Measurements from ENCODE around the gene SSR2.

Gene SSR2

DNA sequence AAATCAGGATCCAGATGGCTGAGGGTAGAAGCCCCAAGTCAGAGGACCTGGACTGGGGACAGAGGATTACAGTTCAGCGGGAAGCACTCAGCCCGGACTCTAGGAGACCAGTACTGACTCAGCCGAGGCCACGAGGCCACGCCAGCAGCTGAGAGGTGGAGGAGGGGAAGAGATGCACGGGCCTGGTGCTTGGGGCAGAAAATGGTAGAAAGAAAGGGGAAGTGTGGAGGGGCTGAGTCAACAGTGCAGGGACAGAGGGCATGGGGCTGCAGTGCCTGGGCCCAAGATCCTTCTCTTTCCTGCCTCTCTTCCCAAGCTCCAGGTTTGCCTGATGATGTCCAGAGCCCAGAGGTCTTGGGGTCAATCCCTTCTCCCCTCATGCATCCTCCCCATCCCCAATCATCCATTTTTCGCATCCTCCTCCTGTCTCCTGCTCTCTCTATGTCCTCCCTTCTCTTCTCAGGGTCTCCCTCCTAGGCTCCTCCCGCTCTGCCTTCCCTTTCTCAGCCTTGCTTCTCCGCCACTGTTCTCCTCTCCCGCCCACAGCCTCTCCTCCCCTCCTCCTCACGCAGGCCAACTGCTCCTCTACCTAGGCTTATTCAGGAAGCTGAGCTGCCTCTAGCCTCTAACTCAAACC, 50.1 kb downstream of the SSR2 start:
- no peak for DNase-seq

DNA sequence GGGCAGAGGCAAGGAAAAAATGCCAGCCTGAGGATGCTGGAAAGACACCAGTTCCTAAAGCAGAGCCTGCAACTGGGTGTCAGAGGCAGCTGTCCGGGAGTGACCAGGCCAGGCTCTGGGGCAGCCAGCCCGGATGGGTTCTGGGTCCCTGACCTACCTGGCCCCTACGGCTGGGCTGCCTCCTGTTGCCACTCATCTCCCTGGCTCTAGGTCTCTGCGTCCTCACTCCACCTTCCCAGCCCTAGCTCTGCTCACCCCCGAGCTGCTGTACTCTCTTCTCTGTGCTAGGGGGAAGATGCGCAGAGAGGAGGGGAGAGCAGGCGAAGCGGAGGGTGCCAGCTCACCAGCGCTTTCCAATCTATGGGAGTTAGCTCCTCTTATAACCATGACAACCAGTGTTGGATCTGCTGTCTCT, 51.4 kb downstream of the SSR2 start:
- DNase-seq = no peak

DNA sequence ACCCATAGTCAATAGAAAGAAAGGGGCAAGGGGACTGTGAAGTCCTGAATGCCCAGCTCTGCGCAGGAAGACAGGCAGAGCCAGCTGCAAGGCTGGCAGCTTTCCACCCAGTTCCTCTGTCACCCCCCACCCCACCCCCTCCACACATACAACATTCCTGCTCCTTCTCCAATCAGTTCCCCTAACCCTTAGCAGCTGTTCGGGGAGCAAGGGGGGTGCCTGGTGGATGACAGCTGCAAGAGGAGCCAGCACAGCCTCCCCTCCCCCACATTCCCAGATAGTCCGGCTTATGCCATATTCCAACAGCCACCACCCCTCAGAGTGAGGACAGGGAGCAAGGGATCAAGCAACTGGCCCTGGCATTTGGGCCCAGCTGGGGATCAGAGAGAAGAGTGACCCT, 52.1 kb downstream of the SSR2 start:
- DNase-seq = peak; percentile 85

DNA sequence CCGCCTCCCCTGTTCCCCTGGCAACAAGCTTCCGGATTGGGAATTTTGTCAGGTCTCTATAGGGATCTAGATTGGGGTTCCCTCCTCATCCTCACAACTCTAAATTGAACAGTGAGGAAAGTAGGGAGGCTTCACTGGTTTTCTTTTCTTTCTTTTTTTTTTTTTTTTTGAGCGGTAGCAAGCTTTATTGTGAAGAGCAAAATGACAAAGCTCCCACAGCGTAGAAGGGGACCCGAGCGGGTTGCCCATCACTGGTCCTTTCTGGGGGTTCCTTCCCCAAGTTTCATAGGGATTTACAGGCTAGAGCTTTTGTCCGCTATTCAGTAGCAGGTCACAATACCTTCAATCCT, 52.7 kb downstream of the SSR2 start:
- DNase-seq = no peak

DNA sequence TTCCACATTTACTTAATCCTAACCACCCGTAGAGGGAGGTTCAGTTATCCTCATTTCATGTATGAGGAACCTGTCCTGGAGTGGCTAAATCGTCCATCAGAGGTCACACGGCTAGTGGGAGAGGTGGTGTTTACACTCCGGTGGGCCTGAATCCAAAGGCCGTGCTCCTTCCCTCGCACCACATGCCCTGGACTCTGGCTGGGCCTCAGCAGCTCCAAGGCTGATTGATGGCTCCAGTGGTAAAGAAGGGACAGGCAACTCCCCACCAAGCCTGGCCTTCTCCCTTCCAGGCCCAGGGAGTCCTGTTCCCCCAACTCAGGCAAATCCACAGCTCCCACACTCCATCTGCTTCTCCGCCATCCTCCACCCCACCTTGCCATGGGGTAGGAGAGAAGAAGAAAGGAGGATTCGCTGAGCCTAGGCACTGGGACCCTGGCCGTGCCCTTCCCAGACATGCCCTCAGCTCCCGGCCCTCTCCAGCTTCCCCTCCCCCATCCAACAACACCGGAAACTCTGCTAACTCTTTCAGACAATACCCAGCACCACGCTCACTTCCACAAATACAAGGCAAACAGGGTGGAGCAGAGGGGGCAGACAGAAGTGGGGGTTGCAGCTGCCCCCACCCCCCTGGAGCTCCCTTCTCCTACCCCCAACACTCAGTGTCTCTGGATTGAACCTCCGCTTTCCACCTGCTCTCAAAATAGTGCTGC, 53.3 kb downstream of the SSR2 start:
- no peak for DNase-seq

DNA sequence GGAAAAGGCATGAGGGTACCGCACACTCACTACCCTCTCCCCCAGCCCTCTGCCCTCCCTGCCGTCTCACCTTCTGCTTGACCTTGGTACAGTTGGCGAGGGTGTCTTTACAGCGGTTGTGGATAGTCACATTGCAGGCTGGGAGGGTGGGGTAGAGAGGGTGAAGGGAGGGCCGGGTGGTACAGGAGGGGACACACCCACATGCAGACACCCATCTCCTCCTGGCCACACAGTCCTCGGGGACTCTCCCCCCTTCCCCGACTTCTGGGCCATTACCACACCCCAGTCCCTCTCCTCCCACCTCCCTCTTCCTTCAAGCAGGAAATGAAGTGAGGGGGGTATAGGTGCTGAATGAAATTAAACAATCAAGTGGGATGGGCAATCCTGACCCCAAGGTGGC, 54.0 kb downstream of the SSR2 start:
- DNase-seq = no peak

DNA sequence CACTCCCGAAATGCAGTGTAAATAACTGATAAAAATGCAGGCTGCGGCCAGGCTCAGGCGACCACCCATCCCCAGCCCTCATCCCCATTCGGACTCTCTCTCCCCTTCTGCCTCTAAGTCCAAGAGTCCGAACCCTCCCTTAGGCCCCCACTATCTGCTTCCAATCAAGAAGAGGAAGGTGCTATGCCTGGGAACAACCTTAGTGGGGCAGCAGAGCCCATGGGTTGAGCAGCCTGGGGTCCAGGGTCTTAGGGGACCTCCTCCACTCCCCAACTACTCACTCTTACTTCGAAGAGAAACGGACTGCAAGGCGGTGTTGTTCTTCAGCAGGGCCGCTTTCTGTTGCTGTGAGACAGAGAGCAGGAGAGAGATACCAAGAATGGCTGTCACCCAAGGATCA, 54.6 kb downstream of the SSR2 start:
- no peak for DNase-seq

DNA sequence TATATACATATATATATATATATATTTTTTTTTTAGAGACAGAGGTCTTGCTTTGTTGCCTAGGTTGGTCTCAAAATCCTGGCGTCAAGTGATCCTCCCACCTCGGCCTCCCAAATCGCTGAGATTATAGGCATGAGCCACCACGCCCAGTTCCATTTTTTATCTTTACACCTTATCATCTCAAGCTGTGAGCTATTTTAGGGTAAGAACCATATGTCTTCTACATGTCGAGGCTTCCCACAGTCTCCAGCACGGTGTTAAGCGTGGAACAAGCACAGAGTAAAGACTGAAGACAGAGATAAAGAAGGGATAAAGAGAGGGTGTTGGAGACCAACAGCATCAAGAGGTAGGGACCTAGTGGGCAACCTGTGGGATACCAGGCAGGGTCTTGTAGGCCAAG, 56.6 kb downstream of the SSR2 start:
- DNase-seq = no peak

DNA sequence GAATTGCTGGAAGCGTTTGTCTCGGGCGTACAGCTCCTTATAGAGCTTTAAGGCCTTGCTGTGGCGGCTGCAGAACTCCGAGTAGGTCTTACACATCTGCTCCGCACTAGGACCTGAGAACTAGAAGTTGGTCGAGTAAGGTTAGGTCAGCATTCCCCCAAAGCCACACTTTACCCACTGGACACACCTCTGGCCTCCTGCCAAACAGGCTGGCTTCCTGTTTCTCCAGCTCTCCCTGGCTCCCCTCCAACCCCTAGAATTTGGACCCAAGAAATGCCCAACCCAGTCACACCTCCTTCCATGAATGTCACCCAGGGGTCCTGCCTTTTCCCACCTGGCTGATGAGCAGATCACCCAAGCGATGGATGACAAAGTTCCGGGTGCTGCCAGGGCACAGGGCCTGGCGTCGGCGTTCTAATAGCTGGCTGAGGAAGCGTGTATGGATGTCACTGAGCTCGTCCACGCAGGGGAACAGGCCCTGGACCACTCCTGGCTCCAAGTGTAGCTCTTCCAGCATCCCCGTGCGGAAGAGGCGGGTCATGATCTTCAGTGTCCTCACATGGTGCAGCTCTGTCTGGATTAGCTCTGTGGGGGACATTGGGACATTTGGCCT, 58.0 kb downstream of the SSR2 start:
- DNase-seq = no peak

DNA sequence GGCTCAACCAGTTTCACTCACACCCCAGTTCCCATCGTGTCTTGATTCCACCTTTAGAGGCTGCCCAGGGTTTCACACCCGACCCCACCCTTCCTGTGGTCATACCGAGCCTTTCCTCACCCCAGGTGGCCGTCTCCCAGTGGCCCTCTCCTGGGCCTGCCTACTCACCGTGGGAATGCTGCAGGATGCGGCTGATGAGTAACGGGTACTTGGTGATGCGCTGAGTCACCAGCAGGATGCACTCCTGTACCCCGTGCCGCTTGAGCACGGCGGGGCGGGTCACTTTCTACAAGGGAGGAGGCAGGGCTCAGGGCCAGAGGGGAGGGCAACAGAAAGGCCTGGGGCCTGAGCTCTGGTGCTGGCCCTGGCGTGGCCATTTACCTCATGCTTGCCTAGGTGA, 58.8 kb downstream of the SSR2 start:
- no peak for DNase-seq

DNA sequence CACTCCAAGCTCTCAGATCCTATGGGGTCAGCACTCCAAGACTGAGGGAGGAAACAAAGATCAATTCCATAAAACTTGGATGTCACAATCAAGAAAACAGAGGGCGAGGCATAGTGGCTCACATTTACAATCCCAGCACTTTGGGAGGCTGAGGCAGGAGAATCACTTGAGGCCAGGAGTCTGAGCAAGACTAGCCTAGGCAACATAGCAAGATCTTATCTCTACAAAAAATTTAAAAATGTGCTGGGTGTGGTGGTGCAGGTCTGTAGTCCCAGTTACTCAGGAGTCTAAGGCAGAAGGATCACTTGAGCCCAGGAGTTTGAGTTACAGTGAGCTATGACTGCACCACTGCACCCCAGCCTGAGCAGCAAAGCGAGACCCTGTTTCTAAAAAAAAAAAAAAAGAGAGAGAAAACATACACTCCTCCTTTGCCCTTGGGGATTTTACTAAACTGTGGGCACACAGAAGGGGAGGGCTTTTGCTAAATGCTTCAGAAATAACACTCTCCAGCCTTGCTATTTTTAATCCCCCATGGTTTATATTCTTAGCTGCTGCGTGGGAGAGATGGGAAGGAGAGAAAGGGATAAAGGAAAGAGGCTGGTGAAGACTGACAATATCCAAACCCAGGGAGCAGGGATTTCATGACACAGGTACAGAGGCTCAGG, 60.5 kb downstream of the SSR2 start:
- DNase-seq = no peak
